Type B pancreatic cell (in vitro differentiated cells): ENCODE results near the gene SLC26A6. TPM values are rescaled to one million over a fixed set of nuclear protein-coding genes. Genes with fewer than 3 reads are reported as not detected.
A peak's percentile ranks its signal among the peaks of the same experiment; 100 is the strongest.

Experiments used
- DNase-seq: peaks from one replicate; pipeline ENCODE4 v3.0.0; 2021; ENCODE audit warnings: mixed read lengths; ENCODE audit not compliant: unreplicated experiment; ENCODE audit errors: extremely low spot score
- H3K27ac Mint-ChIP-seq: 2 replicates; pipeline ENCODE4 v1.8.0; 2021; ENCODE audit warnings: mild to moderate bottlenecking, mixed read lengths
- H3K27me3 Mint-ChIP-seq: 2 replicates; pipeline ENCODE4 v1.8.0; 2021; ENCODE audit warnings: mixed read lengths
- H3K36me3 Mint-ChIP-seq: 2 replicates; pipeline ENCODE4 v1.8.0; 2021; ENCODE audit warnings: mixed read lengths
- H3K4me1 Mint-ChIP-seq: one replicate; pipeline ENCODE4 v1.8.0; 2021; ENCODE audit warnings: mixed read lengths; ENCODE audit not compliant: unreplicated experiment
- H3K4me3 Mint-ChIP-seq: 2 replicates; pipeline ENCODE4 v1.8.0; 2021; ENCODE audit warnings: mild to moderate bottlenecking, mixed read lengths
- H3K9me3 Mint-ChIP-seq: 2 replicates; pipeline ENCODE4 v1.8.0; 2021; ENCODE audit warnings: mixed read lengths
- total RNA-seq: library from RNA; stranded (reverse); gene quantifications from 2 replicates; pipeline ENCODE4 v1.2.1, GENCODE V29; 2021; ENCODE audit warnings: low replicate concordance
- TF ChIP-seq, protein P1 (sequence below): fragments of 200-600 bp; sonication (generic); conservative IDR thresholded peaks from 2 replicates; pipeline ENCODE4 v1.5.0; 2021; ENCODE audit warnings: antibody characterized with exemption, mild to moderate bottlenecking

The SLC26A6 gene
- total RNA-seq, 1 donor from 2014 or later, result 35.6 TPM

DNA sequence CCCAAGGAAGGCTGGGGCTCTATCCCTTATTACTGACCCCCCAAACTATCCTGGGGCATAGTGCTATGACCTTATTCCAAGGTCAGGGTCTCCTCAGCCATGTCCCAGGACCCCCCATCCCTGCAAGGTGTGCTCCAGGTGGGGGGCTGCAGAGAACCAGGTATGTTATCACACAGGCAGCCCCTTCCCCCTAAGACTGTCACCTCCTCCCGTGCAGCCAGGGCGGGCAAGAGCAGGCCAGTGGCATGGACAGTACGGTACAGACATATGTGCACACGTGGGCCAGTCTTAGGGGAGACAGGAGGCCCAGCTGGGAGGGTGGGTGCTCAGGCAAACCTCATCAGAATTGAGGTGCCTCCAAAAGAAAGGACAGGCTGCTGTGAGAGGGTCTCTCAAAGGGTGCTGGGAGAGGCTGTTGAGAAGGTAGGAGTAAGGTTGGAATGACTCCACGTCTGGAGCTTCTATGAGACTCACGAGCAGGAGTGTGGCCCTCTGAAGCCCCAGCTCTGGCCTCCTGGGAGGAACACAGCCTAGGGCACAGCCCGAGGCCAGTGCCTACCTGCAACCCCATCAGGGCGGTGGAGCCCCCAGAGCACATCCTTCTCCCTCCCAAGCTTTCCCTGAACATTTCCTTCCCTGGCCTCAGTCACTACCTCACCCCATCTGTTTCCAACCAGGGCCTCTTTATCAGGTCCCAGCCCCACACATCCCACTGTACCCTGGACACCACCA, 38.4 kb downstream of the SLC26A6 start:
- peaks cover 32% of the 10 kb centered on the region for H3K4me1 Mint-ChIP-seq
- TF ChIP-seq, protein P1, sequence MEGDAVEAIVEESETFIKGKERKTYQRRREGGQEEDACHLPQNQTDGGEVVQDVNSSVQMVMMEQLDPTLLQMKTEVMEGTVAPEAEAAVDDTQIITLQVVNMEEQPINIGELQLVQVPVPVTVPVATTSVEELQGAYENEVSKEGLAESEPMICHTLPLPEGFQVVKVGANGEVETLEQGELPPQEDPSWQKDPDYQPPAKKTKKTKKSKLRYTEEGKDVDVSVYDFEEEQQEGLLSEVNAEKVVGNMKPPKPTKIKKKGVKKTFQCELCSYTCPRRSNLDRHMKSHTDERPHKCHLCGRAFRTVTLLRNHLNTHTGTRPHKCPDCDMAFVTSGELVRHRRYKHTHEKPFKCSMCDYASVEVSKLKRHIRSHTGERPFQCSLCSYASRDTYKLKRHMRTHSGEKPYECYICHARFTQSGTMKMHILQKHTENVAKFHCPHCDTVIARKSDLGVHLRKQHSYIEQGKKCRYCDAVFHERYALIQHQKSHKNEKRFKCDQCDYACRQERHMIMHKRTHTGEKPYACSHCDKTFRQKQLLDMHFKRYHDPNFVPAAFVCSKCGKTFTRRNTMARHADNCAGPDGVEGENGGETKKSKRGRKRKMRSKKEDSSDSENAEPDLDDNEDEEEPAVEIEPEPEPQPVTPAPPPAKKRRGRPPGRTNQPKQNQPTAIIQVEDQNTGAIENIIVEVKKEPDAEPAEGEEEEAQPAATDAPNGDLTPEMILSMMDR, result no peak
- H3K27ac Mint-ChIP-seq, result peak overlapping the region; percentile 84
- peaks cover 9% of the 10 kb centered on the region for H3K36me3 Mint-ChIP-seq
- no peaks in the 10 kb centered on the region for H3K9me3 Mint-ChIP-seq
- peak overlapping the region; percentile 12 for H3K4me3 Mint-ChIP-seq
- DNase-seq, result no peak
- peaks cover 3% of the 10 kb centered on the region for H3K27me3 Mint-ChIP-seq

DNA sequence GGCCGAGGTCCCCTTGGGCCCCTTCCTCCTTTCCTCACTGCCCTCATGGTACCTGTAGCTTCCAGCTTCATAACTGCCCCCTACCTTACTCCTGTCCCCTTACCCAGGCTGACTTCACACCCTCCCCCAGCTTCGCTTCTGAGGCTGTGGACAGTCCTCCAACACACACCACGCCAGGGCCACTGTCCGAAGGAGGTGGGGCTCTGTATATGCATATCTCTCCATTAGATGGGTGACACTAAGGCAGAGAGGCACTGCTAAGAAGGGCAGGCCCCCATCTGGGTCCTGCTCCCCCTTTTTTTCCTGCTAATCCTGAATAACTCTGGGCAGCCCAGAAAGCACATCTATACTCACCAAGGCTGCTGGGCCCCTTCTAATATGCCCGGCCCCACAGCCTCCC, 39.1 kb downstream of the SLC26A6 start:
- H3K27ac Mint-ChIP-seq, result peak overlapping the region; percentile 75
- H3K4me3 Mint-ChIP-seq, result peak overlapping the region; percentile 41
- no peaks in the 10 kb centered on the region for H3K9me3 Mint-ChIP-seq
- TF ChIP-seq, protein P1, result no peak
- peaks cover 3% of the 10 kb centered on the region for H3K27me3 Mint-ChIP-seq
- peaks cover 32% of the 10 kb centered on the region for H3K4me1 Mint-ChIP-seq
- DNase-seq, result no peak
- peaks cover 9% of the 10 kb centered on the region for H3K36me3 Mint-ChIP-seq

DNA sequence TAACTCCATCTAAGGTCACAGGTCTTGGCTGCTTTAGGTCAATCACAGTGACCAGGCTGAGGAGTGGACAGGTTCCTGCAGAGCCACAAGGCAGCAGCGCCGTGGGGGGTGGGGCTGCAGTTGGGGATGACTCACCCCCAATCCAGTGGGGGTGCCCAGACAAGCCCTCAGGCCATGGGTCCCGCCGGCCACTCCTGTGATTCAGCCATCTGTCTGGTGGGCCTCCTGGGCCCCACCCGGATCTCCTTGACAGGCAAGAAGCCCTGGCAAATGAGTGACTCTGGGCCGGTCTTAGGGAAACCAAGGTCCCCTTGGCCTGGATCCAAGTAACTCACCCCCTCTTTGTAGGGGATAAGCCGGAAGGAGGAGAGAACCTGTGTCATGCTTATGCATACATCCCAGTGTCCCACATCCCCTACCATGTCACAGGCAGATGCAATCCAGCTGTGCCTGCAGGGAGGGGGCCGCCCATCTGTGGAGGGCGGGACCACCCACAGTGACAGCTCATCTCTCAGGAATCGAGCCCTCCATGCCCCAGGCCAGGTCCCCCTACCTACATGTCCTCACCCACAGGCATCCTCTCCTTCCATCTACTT, 39.6 kb downstream of the SLC26A6 start:
- TF ChIP-seq, protein P1, result no peak
- Mint-ChIP-seq H3K9me3 (no peaks in the 10 kb centered on the region), H3K36me3 (peaks cover 13% of the 10 kb centered on the region), H3K27me3 (peaks cover 3% of the 10 kb centered on the region), H3K27ac (peak overlapping the region; percentile 75), H3K4me3 (peak overlapping the region; percentile 41), H3K4me1 (peaks cover 32% of the 10 kb centered on the region)
- DNase-seq, result no peak

DNA sequence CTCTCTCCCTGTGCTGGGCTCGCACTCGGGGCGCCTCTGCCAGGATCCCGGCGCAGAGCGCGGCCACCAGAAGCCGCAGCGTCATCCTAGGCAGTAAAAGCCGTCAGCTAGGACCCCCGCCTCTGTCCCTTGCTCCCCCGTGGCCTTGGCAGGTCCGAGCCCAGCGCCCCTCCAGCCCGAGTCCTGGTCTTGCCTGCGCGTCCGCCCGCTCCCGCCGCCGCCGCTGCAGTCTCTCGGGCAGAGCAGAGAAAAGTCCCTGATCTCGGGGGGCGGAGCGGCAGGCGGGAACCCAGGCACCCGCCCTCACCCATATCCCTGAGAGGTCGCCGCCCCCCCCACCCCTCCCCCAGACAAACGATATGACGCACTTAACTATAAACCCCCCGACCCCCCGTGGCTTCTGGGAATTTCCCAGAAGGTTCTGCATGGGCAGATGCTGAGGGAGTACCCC, 40.2 kb downstream of the SLC26A6 start, which contains the start of gene COL7A1:
Gene COL7A1 (minus strand): TSS at position 255 of the 451 bp plus-strand sequence. CDS start 170 bp downstream, at position 85.
- peak within 1 kb of the TSS; percentile 75 for H3K27ac Mint-ChIP-seq
- peak within 1 kb of the TSS; percentile 41 for H3K4me3 Mint-ChIP-seq
- DNase-seq, result no peak
- TF ChIP-seq, protein P1, result no peak
- peaks cover 3% of the 10 kb centered on the region for H3K27me3 Mint-ChIP-seq
- peaks cover 32% of the 10 kb centered on the region for H3K4me1 Mint-ChIP-seq
- H3K36me3 Mint-ChIP-seq, result peaks cover 13% of the 10 kb centered on the region
- no peaks in the 10 kb centered on the region for H3K9me3 Mint-ChIP-seq

DNA sequence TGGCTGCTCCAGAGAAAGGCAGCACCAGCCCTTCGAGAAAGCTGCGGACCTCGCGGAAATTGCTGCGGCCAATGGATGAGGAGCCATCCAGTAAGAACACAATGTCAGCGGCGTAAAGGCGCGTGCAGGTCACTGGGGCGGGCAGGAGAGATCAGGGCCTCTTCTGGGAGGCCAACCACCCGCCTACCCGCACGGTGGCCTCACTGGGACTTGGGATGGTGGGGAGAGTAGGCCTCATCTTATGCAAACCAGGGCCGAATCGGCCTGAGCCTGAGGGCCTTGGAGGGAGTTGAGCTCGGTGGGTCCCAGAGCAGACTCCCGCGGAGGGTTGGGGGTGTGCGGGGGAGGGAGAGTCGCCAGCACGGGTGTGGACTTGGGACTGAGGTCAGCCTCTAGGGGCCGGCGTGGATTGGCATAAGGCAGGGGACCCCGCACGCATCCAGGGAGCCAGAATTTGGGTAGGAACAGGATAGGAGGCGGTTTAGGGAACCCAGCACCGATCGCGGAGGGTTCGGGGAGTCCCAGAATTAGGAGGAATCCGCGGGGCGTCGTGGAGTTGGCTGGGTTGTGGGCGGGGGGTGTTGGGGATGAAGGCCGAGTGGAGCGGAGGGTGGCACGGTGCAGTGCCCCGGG, 40.7 kb downstream of the SLC26A6 start:
- H3K27ac Mint-ChIP-seq, result no peak overlapping the region
- DNase-seq, result no peak
- H3K36me3 Mint-ChIP-seq, result peaks cover 13% of the 10 kb centered on the region
- no peak overlapping the region for H3K4me3 Mint-ChIP-seq
- H3K4me1 Mint-ChIP-seq, result peaks cover 32% of the 10 kb centered on the region
- H3K27me3 Mint-ChIP-seq, result peaks cover 3% of the 10 kb centered on the region
- no peaks in the 10 kb centered on the region for H3K9me3 Mint-ChIP-seq
- TF ChIP-seq, protein P1, result no peak
